ENCODE data around the gene STS.

STS gene

DNA sequence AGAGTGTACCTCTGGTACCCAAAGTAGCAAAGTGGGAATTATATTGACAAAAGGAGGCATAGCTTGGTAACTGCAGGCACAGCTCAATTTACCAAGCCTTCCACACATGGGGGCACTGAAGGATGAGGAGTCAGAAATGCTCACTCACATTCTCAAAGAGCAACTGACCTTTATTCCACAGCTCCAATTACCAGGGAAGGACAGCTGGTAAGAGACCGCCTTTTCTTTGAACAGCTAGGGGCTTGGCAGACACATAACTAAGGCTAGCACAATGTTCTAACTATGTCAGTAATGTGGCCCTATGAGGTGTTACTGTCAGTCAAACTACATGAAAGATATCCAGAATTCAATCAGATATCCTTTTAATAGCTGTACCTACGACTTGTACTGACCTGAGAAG is 20.5 kb upstream of the STS start:
- TF ChIP-seq CTCF (IDR thresholded peaks at IDR 0.05; ENCODE audit: insufficient read depth, low read length, poor library complexity, severe bottlenecking): no peak
- no peak for DNase-seq (ENCODE audit: extremely low read depth, insufficient read length)
- H3K36me3 ChIP-seq (ENCODE audit: control insufficient read depth, insufficient read depth, low read length): no peaks in the 10 kb centered on the region

DNA sequence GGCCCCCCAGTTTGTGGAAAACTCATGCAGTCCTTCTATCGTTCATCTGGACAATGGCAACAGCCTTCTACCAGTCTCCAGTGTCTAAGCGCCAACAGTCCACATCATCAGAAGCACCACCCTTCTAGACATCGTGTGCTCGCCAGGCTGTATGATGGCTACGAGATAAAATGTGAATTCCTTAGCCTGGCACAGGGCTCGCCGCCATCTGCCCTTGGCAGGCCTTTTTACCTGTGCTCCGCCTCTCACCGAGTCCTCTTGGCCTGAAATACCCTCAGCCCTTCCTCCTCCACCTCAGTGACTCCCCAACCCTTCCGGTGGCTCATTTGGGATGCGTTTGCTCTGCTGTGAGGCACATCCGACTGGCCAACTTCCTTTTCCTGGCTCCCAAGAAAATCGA is 15.9 kb upstream of the STS start:
- no peaks in the 10 kb centered on the region for H3K27me3 ChIP-seq (replicated peaks; ENCODE audit: control insufficient read depth, insufficient read depth, low read length)
- no peak overlapping the region for H3K4me3 ChIP-seq (replicated peaks; ENCODE audit: low read depth, low read length)
- H3K36me3 ChIP-seq (ENCODE audit: control insufficient read depth, insufficient read depth, low read length): no peaks in the 10 kb centered on the region
- no peak for DNase-seq (ENCODE audit: extremely low read depth, insufficient read length)
- no peak for TF ChIP-seq CTCF (IDR thresholded peaks at IDR 0.05; ENCODE audit: insufficient read depth, low read length, poor library complexity, severe bottlenecking)

More for the DNA sequence above, 20.5 kb upstream of the STS start:
- Histone ChIP-seq H3K4me3 (replicated peaks; ENCODE audit: low read depth, low read length) (no peak overlapping the region), H3K27me3 (replicated peaks; ENCODE audit: control insufficient read depth, insufficient read depth, low read length) (no peaks in the 10 kb centered on the region)

GRCh38 chrX:7132335-7133049 is 15.0 kb upstream of the STS start:
- peak; percentile 63 for TF ChIP-seq CTCF (IDR thresholded peaks at IDR 0.05; ENCODE audit: insufficient read depth, low read length, poor library complexity, severe bottlenecking)
- no peak overlapping the region for H3K4me3 ChIP-seq (replicated peaks; ENCODE audit: low read depth, low read length)
- H3K27me3 ChIP-seq (replicated peaks; ENCODE audit: control insufficient read depth, insufficient read depth, low read length): no peaks in the 10 kb centered on the region
- no peaks in the 10 kb centered on the region for H3K36me3 ChIP-seq (ENCODE audit: control insufficient read depth, insufficient read depth, low read length)
- DNase-seq (ENCODE audit: extremely low read depth, insufficient read length): no peak

DNA sequence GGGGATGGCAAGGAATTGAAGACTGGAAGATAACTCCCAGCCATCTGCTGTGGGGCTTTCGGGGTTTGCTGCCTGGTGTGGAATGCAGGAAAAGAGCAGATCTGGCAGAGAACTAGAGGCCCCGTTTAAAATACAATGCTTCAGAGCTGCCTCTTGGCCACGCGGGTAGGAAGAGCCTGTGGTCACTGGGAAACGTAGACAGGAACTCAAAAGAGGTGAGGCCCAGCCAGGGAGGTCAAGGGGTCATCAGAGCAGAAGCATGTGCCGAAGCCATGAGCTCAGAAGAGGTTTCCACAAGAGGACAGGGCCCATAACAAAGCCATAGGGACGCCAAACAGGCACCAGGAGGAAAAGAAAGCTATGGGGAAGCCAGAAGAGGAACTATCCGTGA is 14.5 kb upstream of the STS start:
- Histone ChIP-seq H3K36me3 (ENCODE audit: control insufficient read depth, insufficient read depth, low read length) (no peaks in the 10 kb centered on the region), H3K4me3 (replicated peaks; ENCODE audit: low read depth, low read length) (no peak overlapping the region), H3K27me3 (replicated peaks; ENCODE audit: control insufficient read depth, insufficient read depth, low read length) (no peaks in the 10 kb centered on the region)
- no peak for TF ChIP-seq CTCF (IDR thresholded peaks at IDR 0.05; ENCODE audit: insufficient read depth, low read length, poor library complexity, severe bottlenecking)
- no peak for DNase-seq (ENCODE audit: extremely low read depth, insufficient read length)

GRCh38 chrX:7134981-7135380 is 12.5 kb upstream of the STS start:
- H3K27me3 ChIP-seq (replicated peaks; ENCODE audit: control insufficient read depth, insufficient read depth, low read length): no peaks in the 10 kb centered on the region

More at GRCh38 chrX:7134981-7135380, 12.5 kb upstream of the STS start:
- DNase-seq (ENCODE audit: extremely low read depth, insufficient read length): no peak
- Histone ChIP-seq H3K4me3 (replicated peaks; ENCODE audit: low read depth, low read length) (no peak overlapping the region), H3K36me3 (ENCODE audit: control insufficient read depth, insufficient read depth, low read length) (peaks cover 3% of the 10 kb centered on the region)
- no peak for TF ChIP-seq CTCF (IDR thresholded peaks at IDR 0.05; ENCODE audit: insufficient read depth, low read length, poor library complexity, severe bottlenecking)
